HL-60/S4 treated with phorbol 12-myristate 13-acetate at 8.2 ng/mL for 4 days and 3 days (cell line): ENCODE data around the gene FBXO30.

ENCODE experiments used
- in situ Hi-C: fragments of 300-500 bp; cut with MboI; formaldehyde crosslinking; loops from 2 replicates; pipeline ENCODE4 v1.15.0; 2022; ENCODE audit warnings: low sequenced_read_pairs

FBXO30 gene

GRCh38 chr6:145822456-145822855, 7.9 kb upstream of the FBXO30 start:
- in situ Hi-C loops, result no loop called here

- in situ Hi-C loops, result loop anchor here (10.0 kb wide), 1 partner anchor 85 kb away; the partner anchor contains the start of gene EPM2A
Observed at GRCh38 chr6:145819994-145820393, 5.4 kb upstream of the FBXO30 start.

- in situ Hi-C loops, result loop anchor here (10.0 kb wide), 1 partner anchor 84 kb away; the partner anchor contains the start of gene EPM2A
Observed at GRCh38 chr6:145818796-145819195, 4.2 kb upstream of the FBXO30 start.

GRCh38 chr6:145816392-145816791, 1.8 kb upstream of the FBXO30 start:
- in situ Hi-C loops, result loop anchor here (10.0 kb wide), 1 partner anchor 82 kb away; the partner anchor contains the start of gene EPM2A

GRCh38 chr6:145815309-145816274, 997 bp upstream of the FBXO30 start:
- in situ Hi-C loops, result loop anchor here (10.0 kb wide), 1 partner anchor 81 kb away; the partner anchor contains the start of gene EPM2A

- in situ Hi-C loops, result loop anchor here (10.0 kb wide), 1 partner anchor 79 kb away; the partner anchor contains the start of gene EPM2A
Observed at GRCh38 chr6:145814035-145814500, 527 bp downstream of the FBXO30 start.

GRCh38 chr6:145813285-145814034, 1.1 kb downstream of the FBXO30 start:
- in situ Hi-C loops, result loop anchor here (10.0 kb wide), 1 partner anchor 79 kb away; the partner anchor contains the start of gene EPM2A

GRCh38 chr6:145811741-145812140, 2.9 kb downstream of the FBXO30 start:
- in situ Hi-C loops, result loop anchor here (10.0 kb wide), 1 partner anchor 77 kb away; the partner anchor contains the start of gene EPM2A

GRCh38 chr6:145809785-145810184, 4.8 kb downstream of the FBXO30 start:
- in situ Hi-C loops, result loop anchor here (10.0 kb wide), 1 partner anchor 75 kb away; the partner anchor contains the start of gene EPM2A

- in situ Hi-C loops, result no loop called here
Observed at GRCh38 chr6:145809211-145809610, 5.4 kb downstream of the FBXO30 start.

- in situ Hi-C loops, result no loop called here
Observed at GRCh38 chr6:145808239-145808638, 6.4 kb downstream of the FBXO30 start.

GRCh38 chr6:145802141-145802540, 12.5 kb downstream of the FBXO30 start:
- in situ Hi-C loops, result no loop called here

GRCh38 chr6:145801021-145801420, 13.6 kb downstream of the FBXO30 start:
- in situ Hi-C loops, result no loop called here

GRCh38 chr6:145798530-145798929, 16.1 kb downstream of the FBXO30 start:
- in situ Hi-C loops, result no loop called here

GRCh38 chr6:145789443-145789842, 25.2 kb downstream of the FBXO30 start:
- in situ Hi-C loops, result no loop called here

- in situ Hi-C loops, result no loop called here
Observed at GRCh38 chr6:145787688-145788087, 26.9 kb downstream of the FBXO30 start.

GRCh38 chr6:145784683-145785082, 29.9 kb downstream of the FBXO30 start:
- in situ Hi-C loops, result no loop called here

- in situ Hi-C loops, result no loop called here
Observed at GRCh38 chr6:145783796-145784195, 30.8 kb downstream of the FBXO30 start.

- in situ Hi-C loops, result no loop called here
Observed at GRCh38 chr6:145772846-145773245, 41.7 kb downstream of the FBXO30 start.

GRCh38 chr6:145765449-145765848, 49.1 kb downstream of the FBXO30 start:
- in situ Hi-C loops, result no loop called here

- in situ Hi-C loops, result no loop called here
Observed at GRCh38 chr6:145763742-145764141, 50.9 kb downstream of the FBXO30 start.
